Measurements from ENCODE around the gene ASPN. TPM values are rescaled to one million over a fixed set of nuclear protein-coding genes. Genes with fewer than 3 reads are reported as not detected.

The ASPN gene
- total RNA-seq, 2 experiments from 2014 or later: not detected

DNA sequence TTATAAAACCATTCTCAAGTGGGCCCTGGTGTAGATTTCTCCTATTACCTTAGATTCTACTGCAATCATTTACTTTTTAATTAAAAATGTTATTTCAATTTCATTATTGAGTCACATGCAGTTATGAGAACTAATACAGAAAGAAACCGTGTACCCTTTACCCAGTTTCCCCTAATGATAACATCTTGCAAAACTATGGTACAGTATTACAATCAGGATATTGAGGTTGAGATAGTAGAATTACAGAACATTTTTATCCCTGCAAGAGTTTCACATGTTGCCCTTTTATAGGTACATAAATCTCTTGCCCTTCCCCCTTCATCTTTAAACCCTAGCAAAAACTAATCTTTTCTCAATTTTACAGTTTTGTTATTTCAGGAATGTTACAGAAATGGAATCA, 47.0 kb downstream of the ASPN start:
- POLR2A ChIA-PET: no interaction called here
- no peak overlapping the region for H2AFZ ChIP-seq (ENCODE audit: low read length)
- no peaks in the 10 kb centered on the region for H3K9me2 ChIP-seq (ENCODE audit: insufficient read depth, low read length)
- no peaks in the 10 kb centered on the region for H3K9me3 ChIP-seq (ENCODE audit: low read length)
- intact Hi-C loops (cut with micrococcal nuclease; ENCODE audit: unreplicated experiment): loop anchor here (5.0 kb wide), 1 partner anchor 293 kb away; no protein-coding TSS in a partner anchor
- no peaks in the 10 kb centered on the region for H4K20me1 ChIP-seq (ENCODE audit: insufficient read depth, low read length)
- CTCF ChIA-PET (ENCODE audit: unreplicated experiment): no interaction called here
- H3K4me1 ChIP-seq (ENCODE audit: insufficient read depth, low read length, poor library complexity, severe bottlenecking): no peaks in the 10 kb centered on the region
- H3K79me2 ChIP-seq (ENCODE audit: insufficient read depth, low read depth, low read length): no peaks in the 10 kb centered on the region
- no peak overlapping the region for H3K4me2 ChIP-seq (ENCODE audit: low read length)
- BruUV-seq (replicated peaks): no TSS peak
- no peak for DNase-seq (ENCODE audit: low spot score)
- no peak overlapping the region for H3K27ac ChIP-seq (ENCODE audit: low read depth, low read length, poor library complexity, severe bottlenecking)
- no peaks in the 10 kb centered on the region for H3K36me3 ChIP-seq (ENCODE audit: insufficient read depth, low read length)
- TF ChIP-seq EZH2phosphoT487 (IDR thresholded peaks at IDR 0.05; ENCODE audit: borderline replicate concordance, low read depth, low read length) (no peak), CTCF (conservative IDR thresholded peaks at IDR 0.05; ENCODE audit: low read length) (no peak)
- no peak overlapping the region for H3K4me3 ChIP-seq (ENCODE audit: low read depth, low read length, poor library complexity, severe bottlenecking)

DNA sequence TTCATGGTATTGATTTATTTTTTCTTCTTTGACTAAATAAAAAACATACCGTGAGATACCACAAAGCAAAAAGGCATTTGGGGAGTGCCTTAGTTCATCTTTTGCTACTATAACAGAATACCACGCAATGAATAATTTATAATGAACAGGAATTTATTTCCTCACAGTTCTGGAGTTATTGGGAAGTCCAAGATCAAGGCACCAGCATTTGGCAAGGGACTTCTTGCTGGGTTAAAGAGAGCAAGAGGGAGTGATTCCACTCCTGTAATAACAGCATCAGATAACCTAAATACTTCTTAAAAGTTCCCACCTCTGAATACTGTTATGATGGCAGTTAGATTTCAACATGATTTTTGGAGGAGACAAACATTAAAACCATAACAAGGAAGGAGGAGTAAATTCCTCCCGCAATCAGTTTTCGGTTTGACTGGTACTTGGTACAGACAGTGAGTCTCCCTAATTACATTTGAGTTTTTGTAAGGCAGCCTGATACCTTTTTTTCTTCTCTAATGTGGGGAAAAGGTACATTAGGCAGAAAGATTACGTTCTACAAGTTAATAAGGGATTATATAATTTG, 49.2 kb downstream of the ASPN start:
- no peak overlapping the region for H3K27ac ChIP-seq (ENCODE audit: low read depth, low read length, poor library complexity, severe bottlenecking)
- H3K79me2 ChIP-seq (ENCODE audit: insufficient read depth, low read depth, low read length): no peaks in the 10 kb centered on the region
- no peaks in the 10 kb centered on the region for H4K20me1 ChIP-seq (ENCODE audit: insufficient read depth, low read length)
- no peaks in the 10 kb centered on the region for H3K4me1 ChIP-seq (ENCODE audit: insufficient read depth, low read length, poor library complexity, severe bottlenecking)
- H3K36me3 ChIP-seq (ENCODE audit: insufficient read depth, low read length): no peaks in the 10 kb centered on the region
- TF ChIP-seq EZH2phosphoT487 (IDR thresholded peaks at IDR 0.05; ENCODE audit: borderline replicate concordance, low read depth, low read length) (no peak), CTCF (conservative IDR thresholded peaks at IDR 0.05; ENCODE audit: low read length) (no peak)
- no peak overlapping the region for H3K4me2 ChIP-seq (ENCODE audit: low read length)
- no peaks in the 10 kb centered on the region for H3K9me2 ChIP-seq (ENCODE audit: insufficient read depth, low read length)
- POLR2A ChIA-PET: no interaction called here
- intact Hi-C loops (cut with micrococcal nuclease; ENCODE audit: unreplicated experiment): no loop called here
- H3K4me3 ChIP-seq (ENCODE audit: low read depth, low read length, poor library complexity, severe bottlenecking): no peak overlapping the region
- no peak for DNase-seq (ENCODE audit: low spot score)
- CTCF ChIA-PET (ENCODE audit: unreplicated experiment): no interaction called here
- no peak overlapping the region for H2AFZ ChIP-seq (ENCODE audit: low read length)
- BruUV-seq (replicated peaks): TSS peak; percentile 34
- no peaks in the 10 kb centered on the region for H3K9me3 ChIP-seq (ENCODE audit: low read length)

- CTCF ChIA-PET (ENCODE audit: unreplicated experiment): no interaction called here
- Histone ChIP-seq H2AFZ (ENCODE audit: low read length) (no peak overlapping the region), H3K4me2 (ENCODE audit: low read length) (no peak overlapping the region), H3K4me3 (ENCODE audit: low read depth, low read length, poor library complexity, severe bottlenecking) (no peak overlapping the region), H3K27ac (ENCODE audit: low read depth, low read length, poor library complexity, severe bottlenecking) (no peak overlapping the region), H3K9me3 (ENCODE audit: low read length) (no peaks in the 10 kb centered on the region), H3K79me2 (ENCODE audit: insufficient read depth, low read depth, low read length) (no peaks in the 10 kb centered on the region), H3K4me1 (ENCODE audit: insufficient read depth, low read length, poor library complexity, severe bottlenecking) (no peaks in the 10 kb centered on the region), H4K20me1 (ENCODE audit: insufficient read depth, low read length) (no peaks in the 10 kb centered on the region), H3K9me2 (ENCODE audit: insufficient read depth, low read length) (no peaks in the 10 kb centered on the region), H3K36me3 (ENCODE audit: insufficient read depth, low read length) (no peaks in the 10 kb centered on the region)
- no peak for TF ChIP-seq EZH2phosphoT487 (IDR thresholded peaks at IDR 0.05; ENCODE audit: borderline replicate concordance, low read depth, low read length)
- intact Hi-C loops (cut with micrococcal nuclease; ENCODE audit: unreplicated experiment): no loop called here
- POLR2A ChIA-PET: interaction anchor here (0.7 kb wide), 1 partner anchor 28 kb away, joined by 3 read pairs; the partner anchor contains the start of gene OGN
- no TSS peak for BruUV-seq (replicated peaks)
- no peak for DNase-seq (ENCODE audit: low spot score)
These were observed 50.0 kb downstream of the ASPN start for GRCh38 chr9:92432350-92432749.
